Measurements from ENCODE around the gene USP10. TPM values are rescaled to one million over a fixed set of nuclear protein-coding genes. Genes with fewer than 3 reads are reported as not detected.
"Not testable (repeated sequence)": the region's sequence is repeated elsewhere in the genome, so short reads cannot be mapped to it uniquely, and the experiment has no call there.

The USP10 gene
- polyA plus RNA-seq, 6 donors from 2014 or later = 69.4 to 103 (median 96.4) TPM

DNA sequence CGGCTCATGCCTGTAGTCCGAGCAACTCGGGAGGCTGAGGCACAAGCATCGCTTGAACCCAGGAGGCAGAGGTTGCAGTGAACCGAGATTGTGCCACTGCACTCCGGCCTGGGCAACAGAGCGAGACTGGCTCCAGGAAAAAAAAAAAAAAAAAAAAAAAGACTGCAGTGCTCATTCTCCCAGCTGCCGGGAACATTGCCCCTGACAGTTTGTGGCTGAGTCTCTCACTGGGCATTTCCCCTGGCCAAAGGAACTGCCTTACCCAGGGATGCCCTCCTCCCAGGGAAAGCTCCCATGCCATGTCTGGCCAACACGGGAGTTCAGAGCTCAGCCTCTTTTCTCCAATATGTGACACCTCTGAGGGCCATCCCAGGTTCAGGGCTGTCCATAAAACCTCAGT, 21.3 kb upstream of the USP10 start:
- Mint-ChIP-seq H3K27me3 (peaks cover 0 to 23% (median 0%) of the 10 kb centered on the region in 3 donors), H3K4me1 (peaks cover 2 to 5% (median 2%) of the 10 kb centered on the region in 3 donors), H3K4me3 (no peak overlapping the region), H3K27ac (peak overlapping the region in 1 of 6 donors; percentile 59), H3K36me3 (no peaks in the 10 kb centered on the region), H3K9me3 (no peaks in the 10 kb centered on the region)
- ATAC-seq (ENCODE audit: low read depth in 2 of 2) = no peak
- DNase-seq = no peak

DNA sequence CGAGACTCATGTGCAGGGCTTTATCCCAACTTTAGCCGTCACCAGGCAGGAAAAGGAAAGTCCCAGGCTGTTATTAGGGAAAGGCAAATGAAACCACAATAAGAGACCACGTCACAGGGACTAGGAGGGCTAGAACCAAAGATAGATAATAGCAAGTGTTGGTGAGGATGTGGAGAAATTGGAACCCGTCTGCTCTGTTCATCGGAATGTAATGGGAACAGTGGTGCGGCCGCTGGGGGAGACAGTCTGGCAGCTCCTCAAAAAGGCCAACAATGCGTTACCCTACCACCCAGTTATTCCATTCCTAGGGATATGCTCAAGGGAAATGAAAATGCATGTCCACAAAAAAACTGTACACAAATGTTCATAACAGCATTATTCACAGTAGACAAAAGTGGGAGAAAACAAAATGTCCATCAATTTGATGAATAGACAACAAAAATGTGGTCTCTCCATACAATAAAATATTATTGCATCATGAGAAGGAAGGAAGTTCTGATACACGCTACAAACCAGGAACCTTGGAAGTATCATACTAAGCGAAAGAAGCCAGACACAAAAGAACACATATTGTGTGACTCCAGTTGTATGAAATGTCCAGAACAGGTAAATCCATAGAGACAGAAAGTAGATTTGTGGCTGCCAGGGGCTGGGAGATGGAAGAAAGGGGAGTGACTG, 19.5 kb upstream of the USP10 start:
- Mint-ChIP-seq H3K4me1 (no peaks in the 10 kb centered on the region), H3K9me3 (no peaks in the 10 kb centered on the region), H3K27ac (peak overlapping the region in 1 of 6 donors; percentile 55), H3K36me3 (no peaks in the 10 kb centered on the region), H3K27me3 (peaks cover 0 to 35% (median 9%) of the 10 kb centered on the region in 3 donors), H3K4me3 (no peak overlapping the region)
- DNase-seq = no peak
- no peak for ATAC-seq (ENCODE audit: low read depth in 2 of 2)

DNA sequence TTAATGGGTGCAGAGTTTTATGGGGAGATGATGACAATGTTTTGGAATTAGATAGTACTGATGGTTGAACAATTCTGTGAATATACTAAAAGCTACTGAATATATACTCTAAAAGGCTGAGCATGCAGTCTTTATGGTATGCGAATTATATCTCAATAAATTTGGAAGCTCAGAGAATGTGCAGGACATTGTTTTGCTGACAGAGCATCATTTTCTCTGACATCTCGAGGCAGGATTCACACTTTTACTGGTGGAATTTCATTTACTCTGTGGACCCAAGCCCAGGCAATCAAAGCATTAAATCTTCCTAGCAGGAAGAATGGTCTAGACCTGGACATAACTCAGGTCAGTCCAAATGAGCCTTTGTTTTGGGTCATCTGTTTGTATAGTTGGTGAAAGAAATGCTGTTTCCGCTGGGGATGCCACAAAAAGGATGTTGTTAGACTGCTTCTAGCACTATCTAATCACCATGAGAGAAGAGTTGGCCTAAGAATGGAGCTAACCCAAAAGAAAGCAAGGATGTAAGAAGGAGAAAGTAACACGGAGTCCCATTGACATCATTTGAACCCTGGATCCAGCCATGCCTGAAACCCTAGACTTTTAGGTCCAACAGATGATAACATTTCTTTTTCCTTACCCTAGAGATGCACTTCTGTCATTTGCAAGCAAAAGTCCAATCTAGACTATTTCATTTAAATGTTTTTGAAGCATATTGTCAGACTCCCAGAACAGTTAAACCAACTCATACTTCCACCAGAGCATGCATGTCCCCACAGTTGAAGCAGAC, 18.8 kb upstream of the USP10 start:
- Mint-ChIP-seq H3K27ac (no peak overlapping the region), H3K4me1 (no peaks in the 10 kb centered on the region), H3K27me3 (peaks cover 0 to 35% (median 9%) of the 10 kb centered on the region in 3 donors), H3K9me3 (no peaks in the 10 kb centered on the region), H3K4me3 (no peak overlapping the region), H3K36me3 (no peaks in the 10 kb centered on the region)
- no peak for DNase-seq
- ATAC-seq (ENCODE audit: low read depth in 2 of 2) = no peak

DNA sequence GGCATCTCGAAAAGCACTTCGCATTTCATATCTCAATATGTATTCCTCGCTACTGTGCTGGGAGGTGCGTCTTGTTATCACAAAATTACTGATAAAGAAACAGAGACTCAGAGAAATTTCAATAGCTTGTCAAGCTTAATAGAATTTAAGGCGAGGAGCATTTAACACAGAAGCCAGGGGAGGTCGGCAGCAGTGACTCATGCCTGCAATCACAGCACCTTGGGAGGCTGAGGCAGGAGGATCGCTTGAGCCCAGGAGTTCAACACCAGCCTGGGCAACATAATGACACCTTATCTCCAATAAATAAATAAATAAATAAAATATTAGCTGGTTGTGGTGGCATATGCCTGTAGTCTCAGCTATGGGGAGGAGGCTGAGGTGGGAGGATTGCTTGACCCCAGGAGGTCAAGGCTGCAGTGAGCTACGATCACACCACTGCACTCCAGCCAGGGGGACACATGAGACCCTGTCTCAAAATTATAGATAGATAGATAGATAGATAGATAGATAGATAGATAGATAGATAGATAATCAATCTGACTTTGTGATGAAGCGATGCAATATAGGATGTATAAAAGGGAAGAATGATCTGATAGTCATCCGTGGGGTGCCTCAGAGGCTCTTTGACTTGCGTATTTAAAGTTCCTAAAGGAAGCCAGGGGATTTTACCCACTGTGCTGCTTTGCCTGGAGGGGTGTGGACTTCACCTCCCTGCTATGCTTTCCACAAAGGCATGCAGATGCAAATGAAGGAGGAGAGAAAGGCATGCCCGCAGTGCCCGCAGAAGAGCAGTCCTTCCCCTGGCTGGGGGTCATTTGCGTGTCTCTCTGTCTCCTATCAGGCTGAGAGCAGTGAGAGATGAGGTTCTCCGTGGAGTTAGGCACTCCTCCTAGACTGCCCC, 15.9 kb upstream of the USP10 start:
- Mint-ChIP-seq H3K4me1 (peaks cover 20 to 24% (median 23%) of the 10 kb centered on the region in 3 donors), H3K36me3 (no peaks in the 10 kb centered on the region), H3K27me3 (peaks cover 0 to 35% (median 9%) of the 10 kb centered on the region in 3 donors), H3K4me3 (no peak overlapping the region), H3K9me3 (peaks cover 0 to 1% (median 0%) of the 10 kb centered on the region in 7 donors), H3K27ac (peak overlapping the region in 1 of 6 donors; percentile 11)
- DNase-seq = no peak
- ATAC-seq (ENCODE audit: low read depth in 2 of 2) = no peak

DNA sequence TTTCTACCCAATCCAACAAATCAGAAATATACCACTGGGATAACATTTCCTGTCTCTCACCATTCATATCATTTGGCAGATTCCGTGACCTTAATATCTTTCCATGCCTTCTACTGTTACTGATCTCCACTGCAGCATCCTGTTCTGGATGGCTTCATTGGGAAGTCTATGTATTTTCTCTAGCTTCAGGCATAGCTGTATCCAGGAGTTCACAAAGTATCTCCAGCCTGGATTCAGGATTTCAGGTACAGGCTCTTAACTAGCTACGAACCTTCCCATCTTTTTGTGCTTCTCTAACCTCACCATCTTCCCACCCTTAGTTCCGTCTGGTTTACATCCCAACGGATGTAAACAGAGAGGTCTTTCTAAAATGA, 15.2 kb upstream of the USP10 start:
- peaks cover 22 to 27% (median 25%) of the 10 kb centered on the region in 3 donors for H3K4me1 Mint-ChIP-seq
- H3K9me3 Mint-ChIP-seq = peaks cover 0 to 1% (median 0%) of the 10 kb centered on the region in 7 donors
- DNase-seq = no peak
- no peaks in the 10 kb centered on the region for H3K36me3 Mint-ChIP-seq
- no peak for ATAC-seq (ENCODE audit: low read depth in 2 of 2)
- H3K4me3 Mint-ChIP-seq = no peak overlapping the region
- H3K27me3 Mint-ChIP-seq = peaks cover 0 to 35% (median 9%) of the 10 kb centered on the region in 3 donors
- H3K27ac Mint-ChIP-seq = peak overlapping the region in 1 of 6 donors; percentile 11

DNA sequence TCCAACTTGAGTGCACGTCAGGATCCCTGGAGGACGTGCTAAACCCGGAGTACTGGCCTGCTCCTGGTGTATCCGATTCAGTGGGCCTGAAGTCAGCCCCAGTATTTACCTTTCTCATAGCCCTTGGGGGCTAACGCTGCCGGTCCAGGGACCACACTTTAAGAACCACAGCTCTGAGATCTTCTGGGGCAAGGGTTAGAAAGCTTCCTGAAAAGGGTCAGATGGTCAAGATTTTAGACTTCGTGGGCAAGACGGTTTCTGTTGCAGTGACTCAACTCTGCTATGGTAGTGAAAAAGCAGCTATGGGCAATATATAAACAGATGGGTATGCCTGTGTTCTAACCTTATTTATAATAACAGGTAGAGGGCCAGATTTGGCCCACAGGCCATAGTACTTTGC, 14.6 kb upstream of the USP10 start:
- Mint-ChIP-seq H3K27ac (no peak overlapping the region), H3K9me3 (peaks cover 0 to 1% (median 0%) of the 10 kb centered on the region in 7 donors), H3K36me3 (no peaks in the 10 kb centered on the region), H3K4me1 (peaks cover 22 to 27% (median 25%) of the 10 kb centered on the region in 3 donors), H3K27me3 (peaks cover 0 to 30% (median 9%) of the 10 kb centered on the region in 3 donors), H3K4me3 (no peak overlapping the region)
- no peak for ATAC-seq (ENCODE audit: low read depth in 2 of 2)
- no peak for DNase-seq

DNA sequence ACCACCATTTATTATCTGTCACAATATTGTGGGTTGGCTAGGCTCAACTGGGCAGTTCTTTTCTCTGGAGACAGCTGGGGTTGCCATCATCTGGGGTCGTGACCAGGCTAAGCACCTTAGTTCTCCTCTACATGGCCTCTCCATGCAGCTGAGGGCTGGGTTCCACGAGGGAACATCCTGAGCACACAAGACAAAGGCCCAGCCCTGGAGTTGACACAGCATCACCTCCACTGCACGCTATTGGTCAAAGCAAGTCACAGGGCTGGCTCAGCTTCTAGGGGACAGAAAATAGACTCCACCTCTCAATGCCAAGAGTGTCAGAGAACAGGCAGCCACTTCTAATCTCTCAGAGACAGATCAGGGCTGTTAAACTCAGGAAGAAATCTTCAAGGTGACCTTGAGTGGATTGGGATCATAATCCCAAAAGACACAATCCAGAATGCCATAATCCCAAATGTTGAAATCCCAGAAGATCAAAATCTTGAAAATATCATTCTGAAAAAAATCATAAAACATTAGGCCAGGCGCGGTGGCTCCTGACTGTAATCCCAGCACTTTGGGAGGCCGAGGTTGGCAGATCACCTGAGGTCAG, 13.0 kb upstream of the USP10 start:
- Mint-ChIP-seq H3K4me3 (peak overlapping the region in 5 of 8 donors; percentile 11 to 74 (median 39)), H3K27me3 (peaks cover 0 to 17% (median 9%) of the 10 kb centered on the region in 3 donors), H3K4me1 (peaks cover 22 to 27% (median 25%) of the 10 kb centered on the region in 3 donors), H3K27ac (peak overlapping the region in 1 of 6 donors; percentile 70), H3K9me3 (peaks cover 0 to 2% (median 0%) of the 10 kb centered on the region in 7 donors), H3K36me3 (no peaks in the 10 kb centered on the region)
- ATAC-seq (ENCODE audit: low read depth in 2 of 2) (no peak), DNase-seq (no peak)

DNA sequence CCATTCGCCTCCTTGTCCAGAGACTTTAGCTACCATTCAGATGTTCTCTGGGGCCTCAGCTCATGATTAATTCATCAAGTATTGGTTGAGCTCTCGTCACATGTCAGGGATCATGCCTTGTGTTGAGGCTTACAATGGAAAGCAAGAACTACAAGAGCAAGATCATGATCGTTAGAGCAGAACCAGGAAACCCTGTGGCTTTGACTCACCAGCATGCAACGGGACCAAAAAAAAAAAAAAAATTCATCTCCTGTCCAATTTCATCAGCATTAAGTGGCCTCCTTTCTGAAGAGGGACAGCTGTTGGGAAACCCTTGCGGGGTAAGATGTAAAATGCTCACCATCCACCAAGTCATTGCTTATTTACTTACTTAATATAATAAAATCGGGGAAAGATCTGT, 12.1 kb upstream of the USP10 start:
- H3K9me3 Mint-ChIP-seq = peaks cover 0 to 4% (median 0%) of the 10 kb centered on the region in 7 donors
- peak overlapping the region in 5 of 8 donors; percentile 10 to 51 (median 29) for H3K4me3 Mint-ChIP-seq
- H3K27ac Mint-ChIP-seq = peak overlapping the region in 5 of 6 donors; percentile 12 to 97 (median 72)
- H3K36me3 Mint-ChIP-seq = no peaks in the 10 kb centered on the region
- DNase-seq (peak; percentile 46), ATAC-seq (ENCODE audit: low read depth in 2 of 2) (peak; percentile 99 to 100)
- H3K4me1 Mint-ChIP-seq = peaks cover 22 to 30% (median 27%) of the 10 kb centered on the region in 3 donors
- peaks cover 0 to 12% (median 9%) of the 10 kb centered on the region in 3 donors for H3K27me3 Mint-ChIP-seq

DNA sequence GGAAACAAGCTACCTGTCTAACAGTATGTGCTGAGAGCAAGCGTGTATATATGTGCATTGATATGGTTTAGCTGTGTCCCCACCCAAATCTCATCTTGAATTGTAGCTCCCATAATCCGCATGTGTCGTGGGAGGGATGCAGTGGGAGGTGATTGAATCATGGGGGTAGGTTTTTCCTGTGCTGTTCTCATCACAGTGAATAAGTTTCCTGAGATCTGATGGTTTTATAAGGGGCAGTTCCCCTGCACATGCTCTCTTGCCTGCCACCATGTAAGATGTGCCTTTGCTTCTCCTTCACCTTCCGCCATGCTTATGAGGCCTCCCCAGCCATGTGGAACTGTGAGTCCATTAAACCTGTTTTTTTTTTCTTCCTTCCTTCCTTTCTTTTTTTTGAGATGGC, 11.6 kb upstream of the USP10 start:
- ATAC-seq (ENCODE audit: low read depth in 2 of 2) = peak in 1 of 2 donors; percentile 7
- peak overlapping the region in 4 of 8 donors; percentile 28 to 75 (median 54) for H3K4me3 Mint-ChIP-seq
- peaks cover 0 to 12% (median 9%) of the 10 kb centered on the region in 3 donors for H3K27me3 Mint-ChIP-seq
- peaks cover 22 to 30% (median 27%) of the 10 kb centered on the region in 3 donors for H3K4me1 Mint-ChIP-seq
- not testable (repeated sequence) for DNase-seq, H3K36me3 Mint-ChIP-seq, H3K9me3 Mint-ChIP-seq
- peak overlapping the region in 1 of 6 donors; percentile 12 for H3K27ac Mint-ChIP-seq

DNA sequence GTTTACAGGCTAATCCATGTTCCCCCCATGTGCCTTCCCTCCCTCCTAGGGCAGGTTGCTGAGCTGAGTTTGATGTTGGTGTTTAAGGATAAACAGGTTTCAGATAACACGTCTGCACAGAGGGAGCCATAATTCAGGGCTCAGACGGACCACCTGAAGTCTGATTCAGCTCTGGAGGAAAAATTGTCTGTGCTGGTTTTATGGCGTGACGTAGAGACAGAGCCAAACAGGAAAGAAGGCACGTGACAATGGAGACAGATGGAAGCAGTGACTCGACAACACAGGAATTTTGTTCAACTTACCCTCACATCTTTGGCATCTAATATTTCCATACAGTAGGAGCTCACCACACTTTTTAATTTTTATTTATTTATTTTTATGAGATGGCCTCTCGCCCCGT, 10.7 kb upstream of the USP10 start:
- H3K36me3 Mint-ChIP-seq = no peaks in the 10 kb centered on the region
- ATAC-seq (ENCODE audit: low read depth in 2 of 2) (no peak), DNase-seq (no peak)
- H3K4me1 Mint-ChIP-seq = peaks cover 22 to 30% (median 27%) of the 10 kb centered on the region in 3 donors
- H3K4me3 Mint-ChIP-seq = peak overlapping the region in 2 of 8 donors; percentile 34 to 52
- peak overlapping the region in 2 of 6 donors; percentile 26 to 30 for H3K27ac Mint-ChIP-seq
- H3K27me3 Mint-ChIP-seq = peaks cover 0 to 9% (median 9%) of the 10 kb centered on the region in 3 donors
- H3K9me3 Mint-ChIP-seq = peaks cover 0 to 4% (median 0%) of the 10 kb centered on the region in 7 donors

DNA sequence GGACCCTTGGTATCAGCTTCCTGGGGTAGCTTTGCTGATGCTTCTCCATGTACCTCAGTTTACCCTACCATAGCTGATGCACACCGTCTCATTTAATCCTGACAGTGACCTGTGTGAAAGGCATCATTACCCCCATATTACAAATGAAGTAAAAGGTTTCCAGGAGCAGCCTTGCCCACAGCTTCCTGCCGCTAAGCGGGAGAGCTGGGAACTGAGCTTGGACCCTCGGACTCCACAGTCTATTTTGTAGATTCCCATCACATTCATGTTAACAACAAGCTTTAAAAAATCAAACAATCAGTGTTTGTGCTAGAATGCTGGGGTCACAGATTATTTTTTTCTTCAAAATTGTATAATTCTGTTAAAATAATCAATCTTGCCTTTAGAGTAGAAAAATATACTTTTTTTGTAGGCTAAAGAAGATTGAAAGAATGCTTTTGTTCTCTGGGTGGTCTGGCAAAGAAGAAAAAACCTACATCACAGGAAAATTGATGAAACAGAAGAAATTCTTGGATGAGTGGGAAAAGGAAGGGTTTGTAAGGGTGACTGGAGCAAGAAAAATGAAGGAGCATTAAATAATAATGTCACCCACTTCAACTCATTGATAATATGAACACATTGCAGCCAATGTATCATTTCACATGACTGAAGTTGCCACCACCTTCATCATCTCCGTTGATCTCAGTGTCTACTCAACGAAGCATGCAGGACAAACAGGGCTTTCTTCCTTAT, 9.5 kb upstream of the USP10 start:
- Mint-ChIP-seq H3K4me1 (peaks cover 22 to 30% (median 27%) of the 10 kb centered on the region in 3 donors), H3K27me3 (no peaks in the 10 kb centered on the region), H3K4me3 (no peak overlapping the region), H3K36me3 (no peaks in the 10 kb centered on the region), H3K27ac (no peak overlapping the region), H3K9me3 (peaks cover 0 to 4% (median 0%) of the 10 kb centered on the region in 7 donors)
- DNase-seq (no peak), ATAC-seq (ENCODE audit: low read depth in 2 of 2) (no peak)

All from naive B cell (primary cell).